ENCODE measurements around the gene CTSW. TPM values are rescaled to one million over a fixed set of nuclear protein-coding genes. Genes with fewer than 3 reads are reported as not detected.

CTSW gene
- total and polyA plus RNA-seq, 4 experiments from 2014 or later = 30.1 to 107 (median 55.6) TPM

DNA sequence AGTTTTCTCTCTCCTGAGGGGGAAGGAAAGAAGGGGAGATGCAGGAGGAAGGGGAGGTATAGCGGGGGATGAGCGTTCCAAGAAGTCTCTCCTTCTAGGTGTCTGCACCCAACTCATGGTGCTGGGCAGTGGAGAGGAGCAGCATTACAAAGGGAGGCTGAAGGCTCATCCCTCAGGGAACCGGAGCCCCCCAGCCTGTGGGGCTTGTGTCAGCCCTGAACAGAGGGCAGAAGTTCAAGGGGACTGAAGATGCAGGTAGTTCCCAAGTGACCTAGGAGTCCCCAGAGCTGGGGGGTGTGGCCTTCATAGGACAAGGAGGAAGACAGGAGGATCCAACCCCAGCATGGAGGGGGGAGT is 37.4 kb downstream of the CTSW start:
- Mint-ChIP-seq H3K9me3 (peaks cover 0 to under 1% (median 0%) of the 10 kb centered on the region in 8 donors), H3K27ac (peak overlapping the region; percentile 47 to 93 (median 77))

GRCh38 chr11:65917434-65918210 is 38.0 kb downstream of the CTSW start:
- Mint-ChIP-seq H3K4me1 (peaks cover 14 to 59% (median 32%) of the 10 kb centered on the region in 4 donors), H3K36me3 (peaks cover 7 to 24% of the 10 kb centered on the region in 2 donors), H3K9me3 (peaks cover 0 to 4% (median 0%) of the 10 kb centered on the region in 8 donors), H3K4me3 (peak overlapping the region; percentile 88 to 95 (median 90)), H3K27me3 (no peaks in the 10 kb centered on the region), H3K27ac (peak overlapping the region; percentile 81 to 95 (median 91))
- DNase-seq = no peak
- Histone ChIP-seq H3K27me3 (ENCODE audit: insufficient read depth, low read length) (no peaks in the 10 kb centered on the region), H3K4me3 (ENCODE audit: low read length in 2 of 2) (peak overlapping the region; percentile 64 to 85), H3K27ac (ENCODE audit: low read depth, low read length) (peak overlapping the region; percentile 86), H3K36me3 (ENCODE audit: insufficient read depth, low read length) (peaks cover 8% of the 10 kb centered on the region), H3K4me1 (ENCODE audit: insufficient read depth, low read length) (peaks cover 50% of the 10 kb centered on the region), H3K9me3 (ENCODE audit: control insufficient read depth in 1 of 2, low read length in 2 of 2) (no peaks in the 10 kb centered on the region)
- CTCF ChIA-PET (ENCODE audit: partially characterized antibody) = interaction anchor here (0.9 to 2.5 kb wide), 7 partner anchors 17 to 58 kb away, joined by 3 to 25 read pairs (median 8); partner anchors contain the start of genes CCDC85B, FIBP and MUS81
- POLR2A ChIA-PET (ENCODE audit: partially characterized antibody) = interaction anchor here (0.6 to 14.1 kb wide), 24 partner anchors 9 to 411 kb away, joined by 3 to 320 read pairs (median 6); partner anchors contain the start of genes BANF1, CCDC85B, CFL1 and EHBP1L1
- intact Hi-C loops (cut with micrococcal nuclease) = loop anchor here (1.0 kb wide), 1 partner anchor 85 kb away; the partner anchor contains the start of genes BANF1 and EIF1AD

More for the DNA sequence above, 37.4 kb downstream of the CTSW start:
- Mint-ChIP-seq H3K4me1 (peaks cover 14 to 54% (median 29%) of the 10 kb centered on the region in 4 donors), H3K27me3 (no peaks in the 10 kb centered on the region), H3K36me3 (peaks cover 2 to 18% of the 10 kb centered on the region in 2 donors), H3K4me3 (peak overlapping the region; percentile 64 to 94 (median 84))
- H3K4me1 ChIP-seq (ENCODE audit: insufficient read depth, low read length) = peaks cover 45% of the 10 kb centered on the region
- H3K27me3 ChIP-seq (ENCODE audit: insufficient read depth, low read length) = no peaks in the 10 kb centered on the region
- CTCF ChIA-PET (ENCODE audit: partially characterized antibody) = interaction anchor here (1.6 to 2.5 kb wide), 4 partner anchors 19 to 57 kb away, joined by 3 to 25 read pairs (median 8); partner anchors contain the start of genes CCDC85B, FIBP and MUS81
- POLR2A ChIA-PET (ENCODE audit: partially characterized antibody) = interaction anchor here (1.5 to 14.1 kb wide), 8 partner anchors 8 to 342 kb away, joined by 3 to 320 read pairs (median 22); partner anchors contain the start of genes CCDC85B, EHBP1L1, FIBP and FOSL1
- no peak for DNase-seq
- no peak overlapping the region for H3K27ac ChIP-seq (ENCODE audit: low read depth, low read length)
- no peak overlapping the region for H3K4me3 ChIP-seq (ENCODE audit: low read length in 2 of 2)
- intact Hi-C loops (cut with micrococcal nuclease) = no loop called here
- H3K9me3 ChIP-seq (ENCODE audit: control insufficient read depth in 1 of 2, low read length in 2 of 2) = no peaks in the 10 kb centered on the region
- peaks cover 2% of the 10 kb centered on the region for H3K36me3 ChIP-seq (ENCODE audit: insufficient read depth, low read length)

GRCh38 chr11:65918211-65919140 is 38.8 kb downstream of the CTSW start, which contains the start of gene C11orf68:
Gene C11orf68, minus strand, starts transcription at chr11:65919062. Its CDS starts 31 bp downstream, at chr11:65919031.
- H3K27ac Mint-ChIP-seq = peak within 1 kb of the TSS; percentile 89 to 95 (median 93)
- H3K36me3 Mint-ChIP-seq = peaks cover 13 to 32% of the 10 kb centered on the region in 2 donors
- H3K4me1 Mint-ChIP-seq = peaks cover 15 to 62% (median 38%) of the 10 kb centered on the region in 4 donors
- Histone ChIP-seq H3K9me3 (ENCODE audit: control insufficient read depth in 1 of 2, low read length in 2 of 2) (no peaks in the 10 kb centered on the region), H3K4me3 (ENCODE audit: low read length in 2 of 2) (peak within 1 kb of the TSS; percentile 76 to 89), H3K4me1 (ENCODE audit: insufficient read depth, low read length) (peaks cover 52% of the 10 kb centered on the region), H3K36me3 (ENCODE audit: insufficient read depth, low read length) (peaks cover 12% of the 10 kb centered on the region), H3K27me3 (ENCODE audit: insufficient read depth, low read length) (no peaks in the 10 kb centered on the region), H3K27ac (ENCODE audit: low read depth, low read length) (peak within 1 kb of the TSS; percentile 86)
- intact Hi-C loops (cut with micrococcal nuclease) = loop anchor here (1.0 kb wide), 9 partner anchors 10 to 206 kb away; partner anchors contain the start of genes BANF1, CCDC85B, CFL1 and EIF1AD
- DNase-seq = no peak
- no peaks in the 10 kb centered on the region for H3K27me3 Mint-ChIP-seq
- ChIA-PET POLR2A (ENCODE audit: partially characterized antibody) (interaction anchor here (0.6 to 14.1 kb wide), 30 partner anchors 9 to 657 kb away, joined by 3 to 320 read pairs (median 4); partner anchors contain the start of genes BANF1, CCDC85B, CFL1 and EHBP1L1), CTCF (ENCODE audit: partially characterized antibody) (interaction anchor here (0.9 to 2.5 kb wide), 7 partner anchors 17 to 59 kb away, joined by 3 to 25 read pairs (median 8); partner anchors contain the start of genes CCDC85B, FIBP and MUS81)
- peaks cover 0 to 4% (median 0%) of the 10 kb centered on the region in 8 donors for H3K9me3 Mint-ChIP-seq
- H3K4me3 Mint-ChIP-seq = peak within 1 kb of the TSS; percentile 89 to 95 (median 92)

DNA sequence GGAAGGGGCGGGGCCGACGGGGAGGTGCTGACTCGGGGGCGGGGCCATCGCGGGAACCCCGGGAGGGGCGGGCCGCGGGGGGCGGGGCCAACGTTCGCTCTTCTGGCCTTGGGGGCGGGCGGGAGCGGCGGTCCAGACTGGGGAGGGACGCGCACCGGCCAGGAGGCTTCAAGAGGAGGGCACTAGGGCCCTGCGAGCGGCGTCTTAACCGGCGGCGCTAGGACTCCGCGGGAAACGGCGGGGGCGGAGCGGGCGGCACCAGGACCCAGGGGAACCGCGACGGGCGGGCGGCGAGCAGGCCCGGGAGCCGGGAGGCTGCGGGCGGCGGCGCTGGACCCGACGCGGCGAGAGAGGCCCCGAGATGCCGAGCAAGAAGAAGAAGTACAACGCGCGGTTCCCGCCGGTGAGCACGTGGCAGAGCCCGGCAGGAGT is 39.5 kb downstream of the CTSW start, which contains the start of gene DRAP1:
Gene DRAP1 (plus strand): TSS at position 286 of the 432 bp plus-strand sequence. CDS start 76 bp downstream, at position 362.
- peaks cover 0 to 4% (median 0%) of the 10 kb centered on the region in 8 donors for H3K9me3 Mint-ChIP-seq
- Histone ChIP-seq H3K4me3 (ENCODE audit: low read length in 2 of 2) (peak within 1 kb of the TSS; percentile 76 to 89), H3K27me3 (ENCODE audit: insufficient read depth, low read length) (no peaks in the 10 kb centered on the region), H3K27ac (ENCODE audit: low read depth, low read length) (peak within 1 kb of the TSS; percentile 86), H3K4me1 (ENCODE audit: insufficient read depth, low read length) (peaks cover 52% of the 10 kb centered on the region), H3K9me3 (ENCODE audit: control insufficient read depth in 1 of 2, low read length in 2 of 2) (no peaks in the 10 kb centered on the region), H3K36me3 (ENCODE audit: insufficient read depth, low read length) (peaks cover 12% of the 10 kb centered on the region)
- peak within 1 kb of the TSS; percentile 89 to 95 (median 92) for H3K4me3 Mint-ChIP-seq
- intact Hi-C loops (cut with micrococcal nuclease) = loop anchor here (1.0 kb wide), 8 partner anchors 9 to 207 kb away; partner anchors contain the start of genes CCDC85B, CFL1, FOSL1 and KAT5
- H3K27me3 Mint-ChIP-seq = no peaks in the 10 kb centered on the region
- peak within 1 kb of the TSS; percentile 89 to 95 (median 93) for H3K27ac Mint-ChIP-seq
- peaks cover 15 to 32% of the 10 kb centered on the region in 2 donors for H3K36me3 Mint-ChIP-seq
- H3K4me1 Mint-ChIP-seq = peaks cover 15 to 63% (median 39%) of the 10 kb centered on the region in 4 donors
- POLR2A ChIA-PET (ENCODE audit: partially characterized antibody) = interaction anchor here (0.7 to 14.1 kb wide), 21 partner anchors 10 to 657 kb away, joined by 3 to 320 read pairs (median 5); partner anchors contain the start of genes BANF1, CCDC85B, CFL1 and EIF1AD
- CTCF ChIA-PET (ENCODE audit: partially characterized antibody) = interaction anchor here (0.6 to 2.5 kb wide), 6 partner anchors 18 to 59 kb away, joined by 3 to 25 read pairs (median 8); partner anchors contain the start of genes CCDC85B, FIBP and MUS81
- DNase-seq = peak; percentile 97 to 99 (median 98)

DNA sequence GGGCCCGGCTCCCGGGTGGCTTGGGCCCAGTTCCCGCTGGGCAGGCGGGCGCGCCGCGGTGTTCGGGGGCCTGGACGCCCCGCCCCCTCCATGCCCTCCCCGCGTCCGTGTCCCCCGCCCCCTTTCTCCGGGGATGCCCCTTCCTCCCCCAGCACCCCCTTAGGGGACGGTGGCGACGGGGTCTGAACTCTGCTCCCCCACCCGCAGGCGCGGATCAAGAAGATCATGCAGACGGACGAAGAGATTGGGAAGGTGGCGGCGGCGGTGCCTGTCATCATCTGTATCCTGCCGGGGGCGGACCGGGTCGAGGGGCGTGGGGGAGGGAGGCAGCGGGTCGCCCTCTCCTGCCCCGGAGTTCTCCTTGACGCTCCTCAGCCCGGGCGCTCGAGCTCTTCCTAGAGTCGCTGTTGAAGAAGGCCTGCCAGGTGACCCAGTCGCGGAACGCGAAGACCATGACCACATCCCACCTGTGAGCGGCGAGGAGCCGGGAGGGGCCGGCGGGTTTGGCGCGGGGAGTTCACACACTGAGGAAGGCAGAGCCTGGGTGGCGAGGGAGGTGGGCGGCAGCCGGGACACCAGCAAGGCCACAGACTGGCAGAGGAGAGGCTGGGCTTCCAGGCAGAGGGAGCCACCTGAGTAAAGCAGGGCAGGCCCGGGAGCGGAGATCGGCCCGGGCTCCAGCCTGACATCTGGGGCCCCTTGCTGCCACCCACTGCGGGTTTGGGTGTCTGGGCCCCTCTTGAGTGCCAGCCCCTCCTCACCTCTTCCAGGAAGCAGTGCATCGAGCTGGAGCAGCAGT is 40.1 kb downstream of the CTSW start:
- DNase-seq = peak in 1 of 5 donors; percentile 80
- ChIA-PET CTCF (ENCODE audit: partially characterized antibody) (interaction anchor here (0.6 to 3.5 kb wide), 3 partner anchors 29 to 35 kb away, joined by 3 to 18 read pairs (median 9); partner anchors contain the start of gene FIBP), POLR2A (ENCODE audit: partially characterized antibody) (interaction anchor here (1.0 to 14.1 kb wide), 11 partner anchors 9 to 345 kb away, joined by 3 to 320 read pairs (median 20); partner anchors contain the start of genes CCDC85B, CFL1, FIBP and FOSL1)
- Histone ChIP-seq H3K9me3 (ENCODE audit: control insufficient read depth in 1 of 2, low read length in 2 of 2) (no peaks in the 10 kb centered on the region), H3K36me3 (ENCODE audit: insufficient read depth, low read length) (peaks cover 12% of the 10 kb centered on the region), H3K27ac (ENCODE audit: low read depth, low read length) (peak overlapping the region; percentile 83), H3K4me1 (ENCODE audit: insufficient read depth, low read length) (peaks cover 52% of the 10 kb centered on the region), H3K27me3 (ENCODE audit: insufficient read depth, low read length) (no peaks in the 10 kb centered on the region), H3K4me3 (ENCODE audit: low read length in 2 of 2) (peak overlapping the region; percentile 76 to 89)
- Mint-ChIP-seq H3K4me1 (peaks cover 15 to 59% (median 36%) of the 10 kb centered on the region in 4 donors), H3K36me3 (peaks cover 15 to 31% of the 10 kb centered on the region in 2 donors), H3K4me3 (peak overlapping the region; percentile 88 to 95 (median 92)), H3K9me3 (peaks cover 0 to 4% (median 0%) of the 10 kb centered on the region in 8 donors), H3K27me3 (no peaks in the 10 kb centered on the region), H3K27ac (peak overlapping the region; percentile 86 to 94 (median 93))
- intact Hi-C loops (cut with micrococcal nuclease) = loop anchor here (1.0 kb wide), 8 partner anchors 9 to 207 kb away; partner anchors contain the start of genes CCDC85B, CFL1, FOSL1 and KAT5

All from CD4-positive, alpha-beta memory T cell (primary cell).